Panc1 (cell line): ENCODE measurements around the gene SPINK9. TPM values are rescaled to one million over a fixed set of nuclear protein-coding genes. Genes with fewer than 3 reads are reported as not detected.
"Not testable (repeated sequence)": the region's sequence is repeated elsewhere in the genome, so short reads cannot be mapped to it uniquely, and the experiment has no call there.

Experiments used
- ATAC-seq: fragments of 200-7000 bp; cut with Tn5 transposase; 2 replicates; pipeline ENCODE4 v1.9.1; 2020; ENCODE audit warnings: mild to moderate bottlenecking, moderate library complexity
- BruUV-seq: library from RNA; stranded (reverse); fragments of 400-500 nt; replicated peaks from 2 replicates; lab custom pipeline; 2021; lab: Mats Ljungman, UMichigan
- CTCF ChIA-PET: fragments of 300-600 bp; sonication (Branson Sonifier 250); formaldehyde crosslinking; loops from one replicate; lab custom pipeline; 2022; ENCODE audit warnings: antibody characterized with exemption; lab: Charles Lee
- POLR2A ChIA-PET: fragments of 300-600 bp; sonication (Branson Sonifier 250); formaldehyde crosslinking; loops from one replicate; lab custom pipeline; 2022; ENCODE audit warnings: antibody characterized with exemption; lab: Charles Lee
- DNase-seq: peaks from one replicate; pipeline ENCODE4 v3.0.0-alpha.2; 2010; ENCODE audit warnings: low read depth, low spot score
- H3K27ac ChIP-seq: 2 replicates; pipeline ENCODE4 v1.5.1; 2011; ENCODE audit warnings: mild to moderate bottlenecking, low read length, inconsistent platforms
- H3K27me3 ChIP-seq: fragments of 200-500 bp; sonication (Bioruptor generic); 2 replicates; pipeline ENCODE4 v1.6.0; 2014; ENCODE audit warnings: low read length, inconsistent platforms; ENCODE audit not compliant: control insufficient read depth, insufficient read depth
- H3K36me3 ChIP-seq: fragments of 200-500 bp; sonication (Bioruptor generic); 2 replicates; pipeline ENCODE4 v1.5.1; 2014; ENCODE audit warnings: inconsistent platforms, mild to moderate bottlenecking, low read length, moderate library complexity; ENCODE audit not compliant: control insufficient read depth, insufficient read depth
- H3K4me1 ChIP-seq: 2 replicates; pipeline ENCODE4 v1.5.1; 2011; ENCODE audit warnings: inconsistent platforms, mild to moderate bottlenecking, low read length, moderate library complexity; ENCODE audit not compliant: control insufficient read depth, insufficient read depth
- H3K4me3 ChIP-seq, 2 experiments: 2 replicates each; pipeline ENCODE4 v1.5.1; 2011 to 2012; ENCODE audit warnings: low read depth in 2 of 2, low read length in 2 of 2, mild to moderate bottlenecking in 2 of 2, inconsistent platforms in 1 of 2, moderate library complexity in 1 of 2
- H3K9me3 ChIP-seq: fragments of 200-500 bp; sonication (Bioruptor generic); 2 replicates; pipeline ENCODE4 v1.5.1; 2014; ENCODE audit warnings: low read depth, mild to moderate bottlenecking, inconsistent platforms, low read length, moderate library complexity; ENCODE audit not compliant: control insufficient read depth, insufficient read depth
- CTCF ChIP-seq: fragments of 450-650 bp; IDR thresholded peaks from 2 replicates; pipeline ENCODE4 v1.5.1; 2017; ENCODE audit warnings: mild to moderate bottlenecking
- POLR2AphosphoS5 ChIP-seq: IDR thresholded peaks from 2 replicates; pipeline ENCODE4 v1.6.1; 2012; ENCODE audit warnings: mild to moderate bottlenecking, low read depth, low read length, moderate library complexity
- SIN3A ChIP-seq: IDR thresholded peaks from 2 replicates; pipeline ENCODE4 v1.6.1; 2012; ENCODE audit warnings: low read depth, mild to moderate bottlenecking, low read length, moderate library complexity, borderline replicate concordance; ENCODE audit not compliant: insufficient read depth
- TCF7L2 ChIP-seq: IDR thresholded peaks from 2 replicates; pipeline ENCODE4 v1.6.1; 2011; ENCODE audit warnings: mild to moderate bottlenecking, low read depth, low read length, inconsistent platforms
- in situ Hi-C: cut with HindIII; loops from 2 replicates; pipeline ENCODE4 v1.10.0; 2016; ENCODE audit warnings: low sequenced_read_pairs, low pct_unique_long_range_greater_than_20kb
- intact Hi-C: fragments of 100-400 bp; cut with micrococcal nuclease; formaldehyde crosslinking; loops from one replicate; pipeline ENCODE4 v1.10.0; 2022; ENCODE audit not compliant: unreplicated experiment
- total RNA-seq: library from RNA; stranded (reverse); gene quantifications from one replicate; pipeline ENCODE4 v1.2.1, GENCODE V29; 2021; ENCODE audit not compliant: unreplicated experiment
- TF ChIP-seq, protein P1 (sequence below), 2 experiments: IDR thresholded peaks; 2 replicates each; pipeline ENCODE4 v1.6.1; 2011 to 2012; ENCODE audit warnings: low read depth in 2 of 2, control low read depth in 1 of 2, low read length in 1 of 2, mild to moderate bottlenecking in 1 of 2, moderate library complexity in 1 of 2; ENCODE audit not compliant: insufficient read depth in 1 of 2

SPINK9 gene
- total RNA-seq, 1 experiment from 2014 or later, result not detected

- Histone ChIP-seq H3K36me3 (no peaks in the 10 kb centered on the region), H3K4me1 (no peaks in the 10 kb centered on the region), H3K4me3 (no peak overlapping the region), H3K27ac (no peak overlapping the region), H3K27me3 (no peaks in the 10 kb centered on the region), H3K9me3 (no peaks in the 10 kb centered on the region)
- no peak for TF ChIP-seq CTCF
- TF ChIP-seq, protein P1, sequence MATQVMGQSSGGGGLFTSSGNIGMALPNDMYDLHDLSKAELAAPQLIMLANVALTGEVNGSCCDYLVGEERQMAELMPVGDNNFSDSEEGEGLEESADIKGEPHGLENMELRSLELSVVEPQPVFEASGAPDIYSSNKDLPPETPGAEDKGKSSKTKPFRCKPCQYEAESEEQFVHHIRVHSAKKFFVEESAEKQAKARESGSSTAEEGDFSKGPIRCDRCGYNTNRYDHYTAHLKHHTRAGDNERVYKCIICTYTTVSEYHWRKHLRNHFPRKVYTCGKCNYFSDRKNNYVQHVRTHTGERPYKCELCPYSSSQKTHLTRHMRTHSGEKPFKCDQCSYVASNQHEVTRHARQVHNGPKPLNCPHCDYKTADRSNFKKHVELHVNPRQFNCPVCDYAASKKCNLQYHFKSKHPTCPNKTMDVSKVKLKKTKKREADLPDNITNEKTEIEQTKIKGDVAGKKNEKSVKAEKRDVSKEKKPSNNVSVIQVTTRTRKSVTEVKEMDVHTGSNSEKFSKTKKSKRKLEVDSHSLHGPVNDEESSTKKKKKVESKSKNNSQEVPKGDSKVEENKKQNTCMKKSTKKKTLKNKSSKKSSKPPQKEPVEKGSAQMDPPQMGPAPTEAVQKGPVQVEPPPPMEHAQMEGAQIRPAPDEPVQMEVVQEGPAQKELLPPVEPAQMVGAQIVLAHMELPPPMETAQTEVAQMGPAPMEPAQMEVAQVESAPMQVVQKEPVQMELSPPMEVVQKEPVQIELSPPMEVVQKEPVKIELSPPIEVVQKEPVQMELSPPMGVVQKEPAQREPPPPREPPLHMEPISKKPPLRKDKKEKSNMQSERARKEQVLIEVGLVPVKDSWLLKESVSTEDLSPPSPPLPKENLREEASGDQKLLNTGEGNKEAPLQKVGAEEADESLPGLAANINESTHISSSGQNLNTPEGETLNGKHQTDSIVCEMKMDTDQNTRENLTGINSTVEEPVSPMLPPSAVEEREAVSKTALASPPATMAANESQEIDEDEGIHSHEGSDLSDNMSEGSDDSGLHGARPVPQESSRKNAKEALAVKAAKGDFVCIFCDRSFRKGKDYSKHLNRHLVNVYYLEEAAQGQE (IDR thresholded peaks at IDR 0.05; ENCODE audit: insufficient read depth in 1 of 2, low read depth in 2 of 2, low read length in 1 of 2), result no peak
- no peak for TF ChIP-seq TCF7L2
- TF ChIP-seq POLR2AphosphoS5, result no peak
- TF ChIP-seq SIN3A, result no peak
- intact Hi-C loops (no loop called here), in situ Hi-C loops (no loop called here)
- ChIA-PET CTCF (no interaction called here), POLR2A (no interaction called here)
- no TSS peak for BruUV-seq
- DNase-seq (no peak), ATAC-seq (no peak)
Observed at GRCh38 chr5:148314187-148314586, 21.2 kb upstream of the SPINK9 start.

- Histone ChIP-seq H3K27me3 (no peaks in the 10 kb centered on the region), H3K27ac (no peak overlapping the region), H3K9me3 (no peaks in the 10 kb centered on the region), H3K4me3 (no peak overlapping the region), H3K4me1 (no peaks in the 10 kb centered on the region), H3K36me3 (no peaks in the 10 kb centered on the region)
- ATAC-seq (no peak), DNase-seq (no peak)
- no TSS peak for BruUV-seq
- ChIA-PET CTCF (no interaction called here), POLR2A (no interaction called here)
- in situ Hi-C loops (no loop called here), intact Hi-C loops (no loop called here)
- no peak for TF ChIP-seq CTCF
- TF ChIP-seq TCF7L2, result no peak
- TF ChIP-seq, protein P1 (IDR thresholded peaks at IDR 0.05; ENCODE audit: insufficient read depth in 1 of 2, low read depth in 2 of 2, low read length in 1 of 2), result no peak
- no peak for TF ChIP-seq POLR2AphosphoS5
- no peak for TF ChIP-seq SIN3A
Observed at GRCh38 chr5:148314731-148315130, 20.6 kb upstream of the SPINK9 start.

GRCh38 chr5:148320011-148320963, 15.1 kb upstream of the SPINK9 start:
- H3K4me3 ChIP-seq, H3K27me3 ChIP-seq, H3K4me1 ChIP-seq, intact Hi-C loops, BruUV-seq, H3K27ac ChIP-seq, POLR2A ChIA-PET, in situ Hi-C loops, ATAC-seq, H3K9me3 ChIP-seq, DNase-seq, CTCF ChIA-PET, H3K36me3 ChIP-seq: not testable (repeated sequence)
